Right lobe of liver (tissue), 4 donors: ENCODE data around the gene LIMS4.
"Not testable (repeated sequence)": the region's sequence is repeated elsewhere in the genome, so short reads cannot be mapped to it uniquely, and the experiment has no call there.

ENCODE experiments used
- POLR2A ChIP-seq: fragments of 450-650 bp; IDR thresholded peaks from one replicate; pipeline ENCODE4 v1.6.1; 2017; ENCODE audit warnings: antibody characterized with exemption, mild to moderate bottlenecking
- TF ChIP-seq, protein P1 (sequence below), 4 donors: fragments of 200-600 bp in 3 of 4; fragments of 450-650 bp in 1 of 4; IDR thresholded peaks; one replicate each; pipeline versions ENCODE4 v1.5.1 to v1.8.0; 2016 to 2022; ENCODE audit warnings: antibody characterized with exemption in 4 of 4, mild to moderate bottlenecking in 2 of 4
- donor health status: DM: no; HTN: no; CAD: no.
- donor health status: DM: no; HTN: no; CAD: no.
- donor health status: DM: no; HTN: yes; CAD: no.

DNA sequence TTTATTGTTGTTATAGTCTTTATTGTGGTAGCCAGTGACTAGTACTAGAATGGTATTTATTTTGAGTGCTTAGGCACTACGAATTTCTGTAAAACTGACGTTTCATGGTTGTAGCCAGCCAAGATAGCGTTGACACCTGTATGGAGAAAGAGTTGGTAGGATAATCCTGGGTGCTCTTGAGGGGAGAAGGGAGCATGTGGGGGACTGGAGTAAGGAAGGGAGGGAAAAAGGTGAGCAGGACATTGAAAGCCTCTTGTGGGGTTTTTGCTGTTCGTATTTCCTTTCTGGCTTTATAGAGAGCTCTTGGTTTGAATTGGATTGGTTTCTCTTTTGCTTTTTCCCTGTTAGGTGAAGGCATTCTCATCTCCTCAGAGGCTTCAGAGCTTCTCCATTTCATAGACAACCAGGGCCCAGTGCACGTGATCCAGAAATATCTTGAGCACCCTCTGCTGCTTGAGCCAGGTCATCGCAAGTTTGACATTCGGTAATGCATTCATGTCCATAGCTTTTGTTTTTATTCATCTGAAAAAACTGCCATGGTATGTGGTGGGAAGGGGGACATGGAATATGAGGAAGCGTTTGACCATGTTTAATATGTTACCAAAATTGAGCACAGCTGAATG lies 27.2 kb upstream of the LIMS4 start:
- not testable (repeated sequence) for TF ChIP-seq POLR2A
- TF ChIP-seq, protein P1, sequence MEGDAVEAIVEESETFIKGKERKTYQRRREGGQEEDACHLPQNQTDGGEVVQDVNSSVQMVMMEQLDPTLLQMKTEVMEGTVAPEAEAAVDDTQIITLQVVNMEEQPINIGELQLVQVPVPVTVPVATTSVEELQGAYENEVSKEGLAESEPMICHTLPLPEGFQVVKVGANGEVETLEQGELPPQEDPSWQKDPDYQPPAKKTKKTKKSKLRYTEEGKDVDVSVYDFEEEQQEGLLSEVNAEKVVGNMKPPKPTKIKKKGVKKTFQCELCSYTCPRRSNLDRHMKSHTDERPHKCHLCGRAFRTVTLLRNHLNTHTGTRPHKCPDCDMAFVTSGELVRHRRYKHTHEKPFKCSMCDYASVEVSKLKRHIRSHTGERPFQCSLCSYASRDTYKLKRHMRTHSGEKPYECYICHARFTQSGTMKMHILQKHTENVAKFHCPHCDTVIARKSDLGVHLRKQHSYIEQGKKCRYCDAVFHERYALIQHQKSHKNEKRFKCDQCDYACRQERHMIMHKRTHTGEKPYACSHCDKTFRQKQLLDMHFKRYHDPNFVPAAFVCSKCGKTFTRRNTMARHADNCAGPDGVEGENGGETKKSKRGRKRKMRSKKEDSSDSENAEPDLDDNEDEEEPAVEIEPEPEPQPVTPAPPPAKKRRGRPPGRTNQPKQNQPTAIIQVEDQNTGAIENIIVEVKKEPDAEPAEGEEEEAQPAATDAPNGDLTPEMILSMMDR (IDR thresholded peaks at IDR 0.05), result not testable (repeated sequence)
